HepG2 (cell line): ENCODE data around the gene PKLR. TPM values are rescaled to one million over a fixed set of nuclear protein-coding genes. Genes with fewer than 3 reads are reported as not detected.
A peak's percentile ranks its signal among the peaks of the same experiment; 100 is the strongest.

Source experiments
- CBX2 ChIP-seq, 2 experiments: fragments of 200-600 bp in 1 of 2; sonication (generic); formaldehyde crosslinking in 1 of 2; IDR thresholded peaks; 2 replicates each; pipeline versions ENCODE4 v1.7.0 to v1.8.1; 2018 to 2022; ENCODE audit warnings: low read depth in 2 of 2, low read length in 1 of 2, mild to moderate bottlenecking in 1 of 2, missing genetic modification reagents in 1 of 2
- CEBPB ChIP-seq: IDR thresholded peaks from 2 replicates; pipeline ENCODE4 v1.6.1; 2011; ENCODE audit warnings: low read depth, low read length, improper control_type of control experiment, borderline replicate concordance
- HMG20A ChIP-seq: IDR thresholded peaks from 2 replicates; pipeline ENCODE4 v1.6.1; 2016; ENCODE audit warnings: borderline replicate concordance
- KAT2B ChIP-seq: fragments of 150-350 bp; IDR thresholded peaks from 2 replicates; pipeline ENCODE4 v1.6.1; 2014; ENCODE audit warnings: low read depth, low read length, borderline replicate concordance
- KDM4B ChIP-seq: sonication (generic); formaldehyde crosslinking; IDR thresholded peaks from 2 replicates; pipeline ENCODE4 v1.4.0; 2020; ENCODE audit warnings: missing genetic modification reagents
- KMT2B ChIP-seq: IDR thresholded peaks from 2 replicates; pipeline ENCODE4 v1.6.1; 2016; ENCODE audit warnings: missing genetic modification reagents, missing compliant biosample characterization
- PRPF4 ChIP-seq: fragments of 200-400 bp; formaldehyde crosslinking; IDR thresholded peaks from 2 replicates; pipeline ENCODE4 v1.6.1; 2016; ENCODE audit warnings: low read length, low read depth; ENCODE audit not compliant: poor library complexity, severe bottlenecking
- RBFOX2 ChIP-seq: fragments of 200-400 bp; formaldehyde crosslinking; IDR thresholded peaks from 2 replicates; pipeline ENCODE4 v1.6.1; 2017; ENCODE audit warnings: low read depth, mild to moderate bottlenecking, low read length
- SP140L ChIP-seq: sonication (generic); formaldehyde crosslinking; IDR thresholded peaks from 2 replicates; pipeline ENCODE4 v1.4.0; 2020; ENCODE audit warnings: missing genetic modification reagents, borderline replicate concordance
- ZBTB8A ChIP-seq: sonication (generic); formaldehyde crosslinking; IDR thresholded peaks from 2 replicates; pipeline ENCODE4 v1.4.0; 2020; ENCODE audit warnings: mild to moderate bottlenecking, low read depth, missing genetic modification reagents, borderline replicate concordance
- ZFP1 ChIP-seq: IDR thresholded peaks from 2 replicates; pipeline ENCODE4 v1.6.1; 2016
- ZNF251 ChIP-seq: sonication (generic); formaldehyde crosslinking; IDR thresholded peaks from 2 replicates; pipeline ENCODE4 v1.9.0; 2021; ENCODE audit warnings: mild to moderate bottlenecking, missing genetic modification reagents
- ZNF256 ChIP-seq: sonication (generic); formaldehyde crosslinking; conservative IDR thresholded peaks from 2 replicates; pipeline ENCODE4 v1.4.0; 2020; ENCODE audit warnings: missing genetic modification reagents
- ZNF333 ChIP-seq: sonication (generic); formaldehyde crosslinking; IDR thresholded peaks from 2 replicates; pipeline ENCODE4 v1.4.0; 2020; ENCODE audit warnings: mild to moderate bottlenecking, missing genetic modification reagents, borderline replicate concordance
- ZNF383 ChIP-seq: sonication (generic); formaldehyde crosslinking; IDR thresholded peaks from 2 replicates; pipeline ENCODE4 v1.4.0; 2020; ENCODE audit warnings: missing genetic modification reagents, mild to moderate bottlenecking, borderline replicate concordance
- ZNF616 ChIP-seq: sonication (generic); formaldehyde crosslinking; IDR thresholded peaks from 2 replicates; pipeline ENCODE4 v1.5.0; 2020; ENCODE audit warnings: low read depth, mild to moderate bottlenecking, missing genetic modification reagents
- ZNF660 ChIP-seq: sonication (generic); formaldehyde crosslinking; IDR thresholded peaks from 2 replicates; pipeline ENCODE4 v1.5.1; 2020; ENCODE audit warnings: mild to moderate bottlenecking, low read depth, missing genetic modification reagents, borderline replicate concordance
- polyA plus RNA-seq, 8 experiments: library from polyadenylated mRNA; depleted of rRNA in 3 of 8; stranded (reverse) in 7 of 8; unstranded in 1 of 8; fragments of >200 nt; fragmentation: Illumina TruSeq in 4 of 8; extraction: Trizol in 4 of 8; gene quantifications; 2 replicates each; pipeline versions ENCODE4 v1.2.1 to v1.2.3, GENCODE V29; 2011 to 2016; ENCODE audit warnings: low read depth in 4 of 8, missing spikeins in 1 of 8, mixed read lengths in 1 of 8; ENCODE audit not compliant: insufficient read depth in 1 of 8
- total RNA-seq, 5 experiments: library from RNA; depleted of rRNA; stranded (reverse); fragments of >200 nt; fragmentation: Illumina TruSeq; extraction: Trizol; gene quantifications; 2 replicates each; pipeline ENCODE4 v1.2.3, GENCODE V29; 2016; ENCODE audit warnings: low read depth in 1 of 5
- TF ChIP-seq, protein P1 (sequence below): sonication (generic); formaldehyde crosslinking; IDR thresholded peaks from 2 replicates; pipeline ENCODE4 v1.5.1; 2020; ENCODE audit warnings: missing genetic modification reagents, mild to moderate bottlenecking, borderline replicate concordance
- TF ChIP-seq, protein P2 (sequence below): sonication (generic); formaldehyde crosslinking; conservative IDR thresholded peaks from 2 replicates; pipeline ENCODE4 v1.4.0; 2020; ENCODE audit warnings: missing genetic modification reagents
- TF ChIP-seq, protein P3 (sequence below): sonication (generic); formaldehyde crosslinking; conservative IDR thresholded peaks from 2 replicates; pipeline ENCODE4 v1.4.0; 2020; ENCODE audit warnings: missing genetic modification reagents
- TF ChIP-seq, protein P4 (sequence below): sonication (generic); formaldehyde crosslinking; IDR thresholded peaks from 2 replicates; pipeline ENCODE4 v1.4.0; 2020; ENCODE audit warnings: missing genetic modification reagents
- TF ChIP-seq, protein P5 (sequence below): sonication (generic); formaldehyde crosslinking; IDR thresholded peaks from 2 replicates; pipeline ENCODE4 v1.5.1; 2020; ENCODE audit warnings: missing genetic modification reagents, mild to moderate bottlenecking, borderline replicate concordance

PKLR gene
- total and polyA plus RNA-seq, 2 of the 13 experiments (the other 11 are each of a cell fraction or from before 2014, with no cell fraction given): 10.3 to 29.3 TPM

DNA sequence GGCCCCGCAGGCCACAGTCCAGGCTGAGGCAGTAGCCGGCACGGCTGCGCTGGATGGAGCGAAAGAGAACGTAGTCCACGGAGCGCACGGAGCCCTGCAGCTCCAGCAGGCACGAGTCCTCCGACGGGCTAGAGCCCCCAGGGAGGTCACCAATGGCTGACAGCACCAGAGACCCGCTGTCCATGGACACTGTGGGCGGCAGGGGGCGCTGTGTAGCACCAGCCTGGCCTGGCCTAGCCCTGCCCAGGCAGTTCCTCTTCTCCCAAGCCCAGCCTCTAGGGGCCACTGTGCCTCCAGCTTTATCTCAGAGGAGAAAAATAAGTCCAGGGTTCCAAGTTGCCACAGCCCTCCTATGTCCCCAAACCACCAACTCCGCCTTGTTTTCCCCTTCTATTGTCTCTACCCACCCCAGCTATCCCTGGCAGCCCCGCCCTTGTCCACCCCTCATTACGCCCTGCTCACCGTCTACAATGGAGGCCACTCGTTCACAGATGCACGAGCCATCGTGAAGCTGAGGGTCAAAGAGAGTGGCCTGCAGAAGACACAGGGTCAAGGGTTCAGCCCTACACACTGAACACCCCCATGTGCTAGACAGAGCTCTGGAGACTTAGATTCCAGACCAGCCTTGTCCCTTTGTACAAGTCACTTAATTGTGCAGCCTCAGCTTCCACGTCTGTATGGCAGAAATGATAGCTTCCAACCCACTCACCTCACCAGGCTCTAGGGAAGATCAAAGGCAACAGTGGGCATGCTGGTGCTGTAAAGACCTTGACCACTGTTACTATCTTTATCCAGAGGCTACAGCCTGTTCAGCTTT, 50.4 kb downstream of the PKLR start (continued):
- TF ChIP-seq CEBPB (no peak), ZNF616 (CRISPR knock-in tag) (no peak), ZNF256 (CRISPR knock-in tag) (no peak), KMT2B (CRISPR knock-in tag) (no peak), ZNF333 (CRISPR knock-in tag) (no peak), ZNF251 (CRISPR knock-in tag) (no peak), ZFP1 (CRISPR knock-in tag) (no peak), ZNF660 (CRISPR knock-in tag) (no peak), HMG20A (no peak), SP140L (CRISPR knock-in tag) (no peak), KAT2B (no peak), CBX2 (IDR thresholded peaks at IDR 0.05; ENCODE audit: low read depth, low read length) (no peak), CBX2 (CRISPR knock-in tag; IDR thresholded peaks at IDR 0.05; ENCODE audit: low read depth) (no peak), PRPF4 (no peak), KDM4B (CRISPR knock-in tag) (no peak), RBFOX2 (peak; percentile 48), ZBTB8A (CRISPR knock-in tag) (no peak), ZNF383 (CRISPR knock-in tag) (no peak)
- TF ChIP-seq, protein P1, sequence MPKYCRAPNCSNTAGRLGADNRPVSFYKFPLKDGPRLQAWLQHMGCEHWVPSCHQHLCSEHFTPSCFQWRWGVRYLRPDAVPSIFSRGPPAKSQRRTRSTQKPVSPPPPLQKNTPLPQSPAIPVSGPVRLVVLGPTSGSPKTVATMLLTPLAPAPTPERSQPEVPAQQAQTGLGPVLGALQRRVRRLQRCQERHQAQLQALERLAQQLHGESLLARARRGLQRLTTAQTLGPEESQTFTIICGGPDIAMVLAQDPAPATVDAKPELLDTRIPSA (CRISPR knock-in tag): no peak
- TF ChIP-seq, protein P2, sequence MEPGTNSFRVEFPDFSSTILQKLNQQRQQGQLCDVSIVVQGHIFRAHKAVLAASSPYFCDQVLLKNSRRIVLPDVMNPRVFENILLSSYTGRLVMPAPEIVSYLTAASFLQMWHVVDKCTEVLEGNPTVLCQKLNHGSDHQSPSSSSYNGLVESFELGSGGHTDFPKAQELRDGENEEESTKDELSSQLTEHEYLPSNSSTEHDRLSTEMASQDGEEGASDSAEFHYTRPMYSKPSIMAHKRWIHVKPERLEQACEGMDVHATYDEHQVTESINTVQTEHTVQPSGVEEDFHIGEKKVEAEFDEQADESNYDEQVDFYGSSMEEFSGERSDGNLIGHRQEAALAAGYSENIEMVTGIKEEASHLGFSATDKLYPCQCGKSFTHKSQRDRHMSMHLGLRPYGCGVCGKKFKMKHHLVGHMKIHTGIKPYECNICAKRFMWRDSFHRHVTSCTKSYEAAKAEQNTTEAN (CRISPR knock-in tag): no peak
- TF ChIP-seq, protein P3, sequence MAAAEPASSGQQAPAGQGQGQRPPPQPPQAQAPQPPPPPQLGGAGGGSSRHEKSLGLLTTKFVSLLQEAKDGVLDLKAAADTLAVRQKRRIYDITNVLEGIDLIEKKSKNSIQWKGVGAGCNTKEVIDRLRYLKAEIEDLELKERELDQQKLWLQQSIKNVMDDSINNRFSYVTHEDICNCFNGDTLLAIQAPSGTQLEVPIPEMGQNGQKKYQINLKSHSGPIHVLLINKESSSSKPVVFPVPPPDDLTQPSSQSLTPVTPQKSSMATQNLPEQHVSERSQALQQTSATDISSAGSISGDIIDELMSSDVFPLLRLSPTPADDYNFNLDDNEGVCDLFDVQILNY (CRISPR knock-in tag): no peak
- TF ChIP-seq, protein P4, sequence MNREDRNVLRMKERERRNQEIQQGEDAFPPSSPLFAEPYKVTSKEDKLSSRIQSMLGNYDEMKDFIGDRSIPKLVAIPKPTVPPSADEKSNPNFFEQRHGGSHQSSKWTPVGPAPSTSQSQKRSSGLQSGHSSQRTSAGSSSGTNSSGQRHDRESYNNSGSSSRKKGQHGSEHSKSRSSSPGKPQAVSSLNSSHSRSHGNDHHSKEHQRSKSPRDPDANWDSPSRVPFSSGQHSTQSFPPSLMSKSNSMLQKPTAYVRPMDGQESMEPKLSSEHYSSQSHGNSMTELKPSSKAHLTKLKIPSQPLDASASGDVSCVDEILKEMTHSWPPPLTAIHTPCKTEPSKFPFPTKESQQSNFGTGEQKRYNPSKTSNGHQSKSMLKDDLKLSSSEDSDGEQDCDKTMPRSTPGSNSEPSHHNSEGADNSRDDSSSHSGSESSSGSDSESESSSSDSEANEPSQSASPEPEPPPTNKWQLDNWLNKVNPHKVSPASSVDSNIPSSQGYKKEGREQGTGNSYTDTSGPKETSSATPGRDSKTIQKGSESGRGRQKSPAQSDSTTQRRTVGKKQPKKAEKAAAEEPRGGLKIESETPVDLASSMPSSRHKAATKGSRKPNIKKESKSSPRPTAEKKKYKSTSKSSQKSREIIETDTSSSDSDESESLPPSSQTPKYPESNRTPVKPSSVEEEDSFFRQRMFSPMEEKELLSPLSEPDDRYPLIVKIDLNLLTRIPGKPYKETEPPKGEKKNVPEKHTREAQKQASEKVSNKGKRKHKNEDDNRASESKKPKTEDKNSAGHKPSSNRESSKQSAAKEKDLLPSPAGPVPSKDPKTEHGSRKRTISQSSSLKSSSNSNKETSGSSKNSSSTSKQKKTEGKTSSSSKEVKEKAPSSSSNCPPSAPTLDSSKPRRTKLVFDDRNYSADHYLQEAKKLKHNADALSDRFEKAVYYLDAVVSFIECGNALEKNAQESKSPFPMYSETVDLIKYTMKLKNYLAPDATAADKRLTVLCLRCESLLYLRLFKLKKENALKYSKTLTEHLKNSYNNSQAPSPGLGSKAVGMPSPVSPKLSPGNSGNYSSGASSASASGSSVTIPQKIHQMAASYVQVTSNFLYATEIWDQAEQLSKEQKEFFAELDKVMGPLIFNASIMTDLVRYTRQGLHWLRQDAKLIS (CRISPR knock-in tag): no peak
- TF ChIP-seq, protein P5, sequence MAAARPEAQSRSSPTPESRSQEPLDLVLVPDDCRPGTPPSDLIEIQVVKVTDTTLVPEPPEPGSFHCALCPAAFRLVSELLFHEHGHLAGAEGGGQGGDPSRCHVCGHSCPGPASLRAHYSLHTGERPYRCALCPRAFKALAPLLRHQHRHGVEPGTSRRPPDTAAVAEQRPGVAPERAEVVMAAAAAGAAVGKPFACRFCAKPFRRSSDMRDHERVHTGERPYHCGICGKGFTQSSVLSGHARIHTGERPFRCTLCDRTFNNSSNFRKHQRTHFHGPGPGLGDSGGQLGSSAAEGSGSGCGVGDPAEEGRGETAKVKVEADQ (CRISPR knock-in tag): no peak
